Naive thymus-derived CD4-positive, alpha-beta T cell (primary cell): ENCODE results near the gene CYP24A1. TPM values are rescaled to one million over a fixed set of nuclear protein-coding genes. Genes with fewer than 3 reads are reported as not detected.

Source experiments
- ATAC-seq: fragments of 150-1000 bp; cut with Tn5 transposase; 2 replicates; pipeline ENCODE4 v1.10.0; 2021; ENCODE audit warnings: mild to moderate bottlenecking, moderate library complexity
- CTCF ChIA-PET: fragments of 350-600 bp; sonication (Branson Sonifier 250); formaldehyde crosslinking; loops from one replicate; lab custom pipeline; 2021; ENCODE audit warnings: antibody characterized with exemption; lab: Charles Lee
- POLR2A ChIA-PET: fragments of 350-600 bp; sonication (Branson Sonifier 250); formaldehyde crosslinking; loops from one replicate; lab custom pipeline; 2021; ENCODE audit warnings: antibody characterized with exemption, inconsistent platforms; lab: Charles Lee
- DNase-seq, 9 donors: peaks; one replicate each; pipeline versions ENCODE4 v3.0.0 to v3.0.0-alpha.2; 2020 to 2022; ENCODE audit warnings: mixed read lengths in 1 of 9
- H3K27ac ChIP-seq: one replicate; pipeline ENCODE4 v1.7.0; 2013; ENCODE audit warnings: mild to moderate bottlenecking, low read depth, low read length, moderate library complexity
- H3K27me3 ChIP-seq, 2 donors: one replicate each; pipeline ENCODE4 v1.7.0; 2013; ENCODE audit warnings: low read length in 2 of 2, mild to moderate bottlenecking in 2 of 2, moderate library complexity in 2 of 2; ENCODE audit not compliant: control insufficient read depth in 2 of 2, insufficient read depth in 2 of 2
- H3K36me3 ChIP-seq, 3 experiments: 1 replicate in 2 of 3; 2 replicates in 1 of 3; pipeline ENCODE4 v1.7.0; 2013; ENCODE audit warnings: low read length in 3 of 3, mild to moderate bottlenecking in 3 of 3, moderate library complexity in 1 of 3; ENCODE audit not compliant: insufficient read depth in 3 of 3, control insufficient read depth in 2 of 3
- H3K4me1 ChIP-seq, 2 donors: one replicate each; pipeline ENCODE4 v1.7.0; 2013; ENCODE audit warnings: low read length in 2 of 2, mild to moderate bottlenecking in 2 of 2, moderate library complexity in 1 of 2; ENCODE audit not compliant: control insufficient read depth in 2 of 2, insufficient read depth in 2 of 2
- H3K4me3 ChIP-seq: 2 replicates; pipeline ENCODE4 v1.7.0; 2013; ENCODE audit warnings: mild to moderate bottlenecking, low read length
- H3K9me3 ChIP-seq, 3 experiments: 1 replicate in 2 of 3; 2 replicates in 1 of 3; pipeline ENCODE4 v1.7.0; 2013; ENCODE audit warnings: low read length in 3 of 3; ENCODE audit not compliant: control insufficient read depth in 2 of 3
- H3K27ac Mint-ChIP-seq, 9 donors: one replicate each; pipeline ENCODE4 v1.8.0; 2020 to 2022; ENCODE audit warnings: mixed read lengths in 9 of 9, mild to moderate bottlenecking in 8 of 9, moderate library complexity in 5 of 9, inconsistent platforms in 2 of 9
- H3K27me3 Mint-ChIP-seq, 5 donors: one replicate each; pipeline ENCODE4 v1.8.0; 2021 to 2022; ENCODE audit warnings: mixed read lengths in 5 of 5, mild to moderate bottlenecking in 1 of 5
- H3K36me3 Mint-ChIP-seq, 5 donors: one replicate each; pipeline ENCODE4 v1.8.0; 2020 to 2022; ENCODE audit warnings: mixed read lengths in 5 of 5, mild to moderate bottlenecking in 3 of 5, inconsistent platforms in 1 of 5
- H3K4me1 Mint-ChIP-seq, 7 donors: one replicate each; pipeline ENCODE4 v1.8.0; 2020 to 2022; ENCODE audit warnings: mixed read lengths in 7 of 7, mild to moderate bottlenecking in 3 of 7, inconsistent platforms in 1 of 7
- H3K4me3 Mint-ChIP-seq, 10 donors: one replicate each; pipeline ENCODE4 v1.8.0; 2020 to 2022; ENCODE audit warnings: mild to moderate bottlenecking in 10 of 10, mixed read lengths in 10 of 10, moderate library complexity in 6 of 10, inconsistent platforms in 2 of 10
- H3K9me3 Mint-ChIP-seq, 11 donors: one replicate each; pipeline ENCODE4 v1.8.0; 2020 to 2022; ENCODE audit warnings: mixed read lengths in 11 of 11, mild to moderate bottlenecking in 4 of 11, inconsistent platforms in 1 of 11, moderate library complexity in 1 of 11
- intact Hi-C, 2 donors: fragments of 100-400 bp; cut with micrococcal nuclease; formaldehyde crosslinking; loops; one replicate each; pipeline ENCODE4 v1.15.1; 2023
- polyA plus RNA-seq, 2 donors: library from polyadenylated mRNA; unstranded; fragments of 300-500 nt; fragmentation: Illumina TruSeq; gene quantifications; one replicate each; pipeline ENCODE4 v1.2.3, GENCODE V29; 2021
- total RNA-seq, 6 experiments: library from RNA in 5 of 6; stranded (reverse) in 5 of 6; gene quantifications; 1 replicate in 5 of 6; 2 replicates in 1 of 6; pipeline ENCODE4 v1.2.3 and lab custom pipeline; 2021 to 2026

Gene CYP24A1
- total and polyA plus RNA-seq, 7 experiments from 2014 or later = 0.78 TPM; not detected in 6

DNA sequence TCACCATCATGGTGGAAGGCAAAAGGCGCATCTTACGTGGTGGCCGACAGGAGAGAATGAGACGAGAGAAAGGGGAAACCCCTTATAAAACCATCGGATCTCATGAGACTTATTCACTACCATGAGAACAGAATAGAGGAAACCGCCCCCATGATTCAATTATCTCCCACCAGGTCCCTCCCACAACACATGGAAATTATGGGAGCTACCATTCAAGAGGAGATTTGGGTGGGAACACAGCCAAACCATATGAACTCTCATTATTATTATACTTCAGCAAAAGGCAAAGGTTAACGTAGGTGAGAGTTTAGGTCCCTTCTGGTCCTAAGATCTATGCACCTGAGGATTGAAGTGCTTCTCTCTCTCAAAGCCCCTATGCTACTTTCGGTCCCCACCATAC lies 31.7 kb upstream of the CYP24A1 start:
- no peak overlapping the region for H3K4me3 Mint-ChIP-seq
- ATAC-seq (no peak), DNase-seq (no peak)
- Histone ChIP-seq H3K4me1 (peaks cover 14 to 15% of the 10 kb centered on the region in 2 donors), H3K4me3 (no peak overlapping the region), H3K9me3 (no peaks in the 10 kb centered on the region), H3K27me3 (no peaks in the 10 kb centered on the region), H3K36me3 (peaks cover 0 to 4% (median 0%) of the 10 kb centered on the region in 3 experiments), H3K27ac (no peak overlapping the region)
- no peak overlapping the region for H3K27ac Mint-ChIP-seq
- ChIA-PET POLR2A (no interaction called here), CTCF (no interaction called here)
- intact Hi-C loops = loop anchor here (5.0 to 10.0 kb wide), 3 partner anchors 258 to 991 kb away; no protein-coding TSS in a partner anchor
- peaks cover 0 to 2% (median 0%) of the 10 kb centered on the region in 5 donors for H3K36me3 Mint-ChIP-seq
- H3K4me1 Mint-ChIP-seq = peaks cover 11 to 22% (median 19%) of the 10 kb centered on the region in 7 donors
- no peaks in the 10 kb centered on the region for H3K9me3 Mint-ChIP-seq
- peaks cover 0 to 4% (median 0%) of the 10 kb centered on the region in 5 donors for H3K27me3 Mint-ChIP-seq

DNA sequence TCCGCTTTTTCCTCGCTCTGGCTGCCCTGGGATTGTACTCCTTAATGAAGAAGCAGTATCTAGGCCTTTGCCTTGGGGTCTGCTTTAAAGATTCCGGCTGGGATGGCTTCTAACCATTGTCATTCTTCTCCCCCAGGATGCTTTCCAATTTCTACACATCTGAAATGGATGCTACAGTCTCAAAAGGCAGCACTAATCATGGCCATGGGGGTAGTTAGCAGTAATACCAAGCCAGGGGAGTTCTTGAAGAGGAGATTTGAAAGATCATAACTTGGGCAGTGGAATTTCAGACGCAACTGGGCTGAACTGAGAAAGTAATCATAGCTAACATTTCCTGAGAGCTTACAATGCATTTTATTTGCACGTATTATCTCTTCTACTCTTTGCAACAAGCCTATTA lies 30.7 kb upstream of the CYP24A1 start:
- ATAC-seq = no peak

DNA sequence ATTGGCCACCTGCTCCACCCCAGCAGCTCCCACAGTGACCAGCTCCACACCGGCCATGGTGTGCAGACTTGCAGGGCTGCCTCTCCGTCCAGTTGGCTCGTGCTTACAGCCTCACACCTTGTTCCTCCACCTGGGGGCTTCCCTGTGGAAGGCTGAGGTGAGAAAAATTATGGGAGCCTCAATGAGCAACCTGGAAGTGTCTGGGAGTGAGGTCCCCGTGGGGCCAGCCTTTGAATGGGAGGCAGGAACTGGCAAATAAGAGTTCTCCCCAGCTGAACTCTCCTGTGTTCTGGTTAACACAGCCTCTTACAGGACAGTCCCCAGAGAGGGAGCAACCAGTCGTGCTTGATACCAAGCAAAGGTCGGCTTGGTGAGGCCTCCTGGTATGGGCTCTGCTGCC lies 30.3 kb upstream of the CYP24A1 start:
- peaks cover 0 to 4% (median 0%) of the 10 kb centered on the region in 3 experiments for H3K36me3 ChIP-seq
- intact Hi-C loops = loop anchor here (10.0 kb wide), 2 partner anchors 619 to 989 kb away; no protein-coding TSS in a partner anchor
- ChIA-PET CTCF (no interaction called here), POLR2A (no interaction called here)
- no peaks in the 10 kb centered on the region for H3K9me3 Mint-ChIP-seq
- H3K36me3 Mint-ChIP-seq = no peaks in the 10 kb centered on the region
- no peaks in the 10 kb centered on the region for H3K9me3 ChIP-seq
- no peak for ATAC-seq
- H3K4me1 Mint-ChIP-seq = peaks cover 5 to 9% (median 6%) of the 10 kb centered on the region in 7 donors
- H3K27me3 Mint-ChIP-seq = peaks cover 0 to 4% (median 0%) of the 10 kb centered on the region in 5 donors
- H3K4me3 Mint-ChIP-seq = no peak overlapping the region
- no peak for DNase-seq
- peaks cover 7% of the 10 kb centered on the region in 2 donors for H3K4me1 ChIP-seq
- H3K27ac ChIP-seq = no peak overlapping the region
- H3K27me3 ChIP-seq = no peaks in the 10 kb centered on the region
- H3K4me3 ChIP-seq = no peak overlapping the region
- no peak overlapping the region for H3K27ac Mint-ChIP-seq

More for the DNA sequence above, 30.7 kb upstream of the CYP24A1 start:
- no peak for DNase-seq
- Histone ChIP-seq H3K4me1 (peaks cover 11% of the 10 kb centered on the region in 2 donors), H3K9me3 (no peaks in the 10 kb centered on the region), H3K4me3 (no peak overlapping the region), H3K27ac (no peak overlapping the region), H3K36me3 (peaks cover 0 to 4% (median 0%) of the 10 kb centered on the region in 3 experiments), H3K27me3 (no peaks in the 10 kb centered on the region)
- Mint-ChIP-seq H3K27ac (no peak overlapping the region), H3K9me3 (no peaks in the 10 kb centered on the region), H3K36me3 (no peaks in the 10 kb centered on the region), H3K27me3 (peaks cover 0 to 4% (median 0%) of the 10 kb centered on the region in 5 donors), H3K4me3 (no peak overlapping the region), H3K4me1 (peaks cover 4 to 12% (median 10%) of the 10 kb centered on the region in 7 donors)
- intact Hi-C loops = loop anchor here (10.0 kb wide), 2 partner anchors 620 to 990 kb away; no protein-coding TSS in a partner anchor
- ChIA-PET CTCF (no interaction called here), POLR2A (no interaction called here)

- Mint-ChIP-seq H3K4me3 (no peak overlapping the region), H3K27ac (no peak overlapping the region), H3K27me3 (peaks cover 0 to 4% (median 0%) of the 10 kb centered on the region in 5 donors), H3K9me3 (no peaks in the 10 kb centered on the region), H3K36me3 (no peaks in the 10 kb centered on the region), H3K4me1 (peaks cover 0 to 4% (median 0%) of the 10 kb centered on the region in 7 donors)
- DNase-seq (no peak), ATAC-seq (no peak)
- Histone ChIP-seq H3K4me1 (no peaks in the 10 kb centered on the region), H3K36me3 (peaks cover 0 to 2% (median 0%) of the 10 kb centered on the region in 3 experiments), H3K27ac (no peak overlapping the region), H3K27me3 (no peaks in the 10 kb centered on the region), H3K9me3 (no peaks in the 10 kb centered on the region), H3K4me3 (no peak overlapping the region)
- ChIA-PET POLR2A (no interaction called here), CTCF (no interaction called here)
- intact Hi-C loops = loop anchor here (10.0 kb wide), 2 partner anchors 618 to 988 kb away; no protein-coding TSS in a partner anchor
Observed at GRCh38 chr20:54203281-54203680, 29.5 kb upstream of the CYP24A1 start.

- ChIA-PET CTCF (interaction anchor here (0.7 to 3.8 kb wide), 3 partner anchors 11 to 97 kb away, joined by 3 to 17 read pairs (median 3); no protein-coding TSS in a partner anchor), POLR2A (no interaction called here)
- ATAC-seq (no peak), DNase-seq (no peak)
- H3K4me1 Mint-ChIP-seq = peaks cover 0 to 4% (median 0%) of the 10 kb centered on the region in 7 donors
- peaks cover 0 to 4% (median 0%) of the 10 kb centered on the region in 5 donors for H3K27me3 Mint-ChIP-seq
- Histone ChIP-seq H3K27ac (no peak overlapping the region), H3K9me3 (no peaks in the 10 kb centered on the region), H3K27me3 (no peaks in the 10 kb centered on the region), H3K4me1 (no peaks in the 10 kb centered on the region), H3K36me3 (no peaks in the 10 kb centered on the region), H3K4me3 (no peak overlapping the region)
- H3K4me3 Mint-ChIP-seq = no peak overlapping the region
- H3K9me3 Mint-ChIP-seq = no peaks in the 10 kb centered on the region
- no peak overlapping the region for H3K27ac Mint-ChIP-seq
- no peaks in the 10 kb centered on the region for H3K36me3 Mint-ChIP-seq
- intact Hi-C loops = loop anchor here (10.0 kb wide), 2 partner anchors 617 to 987 kb away; no protein-coding TSS in a partner anchor
Observed at GRCh38 chr20:54201268-54201846, 27.6 kb upstream of the CYP24A1 start.

- Histone ChIP-seq H3K4me3 (no peak overlapping the region), H3K9me3 (no peaks in the 10 kb centered on the region), H3K4me1 (no peaks in the 10 kb centered on the region), H3K27ac (no peak overlapping the region), H3K36me3 (no peaks in the 10 kb centered on the region), H3K27me3 (no peaks in the 10 kb centered on the region)
- Mint-ChIP-seq H3K27me3 (peaks cover 0 to 4% (median 0%) of the 10 kb centered on the region in 5 donors), H3K4me3 (no peak overlapping the region), H3K27ac (no peak overlapping the region), H3K9me3 (no peaks in the 10 kb centered on the region), H3K4me1 (peaks cover 0 to 4% (median 0%) of the 10 kb centered on the region in 7 donors), H3K36me3 (no peaks in the 10 kb centered on the region)
- ChIA-PET CTCF (interaction anchor here (0.7 to 3.8 kb wide), 8 partner anchors 11 to 139 kb away, joined by 3 to 17 read pairs (median 4); no protein-coding TSS in a partner anchor), POLR2A (no interaction called here)
- intact Hi-C loops = loop anchor here (10.0 kb wide), 2 partner anchors 616 to 986 kb away; no protein-coding TSS in a partner anchor
- DNase-seq (no peak), ATAC-seq (no peak)
Observed at GRCh38 chr20:54200487-54201267, 26.9 kb upstream of the CYP24A1 start.
